ENCODE results near the gene LGALS14.
A peak's percentile ranks its signal among the peaks of the same experiment; 100 is the strongest.
"Not testable (repeated sequence)": the region's sequence is repeated elsewhere in the genome, so short reads cannot be mapped to it uniquely, and the experiment has no call there.

The LGALS14 gene

DNA sequence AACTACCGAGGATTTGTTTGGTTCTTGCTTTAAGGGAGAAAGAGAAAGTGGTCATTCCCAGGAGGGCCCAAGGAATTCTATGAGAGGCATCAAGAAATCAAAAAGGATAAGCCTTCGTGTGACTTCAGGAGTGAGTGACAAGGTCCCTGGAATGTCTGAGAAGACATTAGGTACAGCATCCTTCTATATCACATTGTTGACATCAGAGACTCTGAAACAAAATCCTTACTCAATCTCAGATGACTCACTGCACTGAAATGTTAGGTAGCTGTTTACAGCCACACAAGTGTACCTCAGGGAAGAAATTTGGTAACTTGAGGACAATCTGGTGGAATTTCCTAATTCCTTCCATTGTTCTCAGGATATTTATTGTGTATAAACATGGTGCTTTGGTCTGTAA, 7.9 kb upstream of the LGALS14 start:
- no peak for DNase-seq

GRCh38 chr19:39698535-39698934, 5.7 kb upstream of the LGALS14 start:
- no peak for DNase-seq

- no peak for DNase-seq
These were observed 3.0 kb upstream of the LGALS14 start for GRCh38 chr19:39701291-39701690.

DNA sequence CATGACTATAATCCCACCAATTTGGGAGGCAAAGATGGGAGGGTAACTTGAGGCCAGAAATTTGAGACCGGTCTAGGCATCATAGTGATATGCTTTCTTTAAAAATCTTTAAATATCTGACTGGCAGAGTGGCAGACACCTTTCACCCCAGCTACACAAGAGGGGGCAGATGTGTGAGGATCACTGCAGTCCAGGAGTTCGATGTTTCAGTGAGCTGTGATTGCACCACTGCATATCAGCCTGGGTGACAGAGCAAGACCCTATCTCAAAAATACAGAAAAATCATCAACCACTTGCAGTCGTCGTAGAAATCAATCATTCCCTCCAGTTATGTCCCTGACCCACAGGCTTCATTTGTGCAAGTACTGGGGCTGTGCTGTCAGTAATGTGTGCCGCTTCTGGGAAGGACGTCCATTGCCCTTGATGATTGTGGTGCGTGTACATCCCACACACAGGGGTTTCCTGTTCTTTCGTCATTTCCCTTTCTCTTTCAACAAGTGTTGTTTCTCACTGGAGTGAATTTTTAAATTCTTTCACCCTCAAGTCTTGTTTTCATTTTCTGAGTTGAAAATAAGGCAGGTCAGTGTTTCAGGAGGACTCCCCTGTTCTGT, 1.4 kb downstream of the LGALS14 start:
- peak; percentile 49 to 58 (median 55) for DNase-seq

DNA sequence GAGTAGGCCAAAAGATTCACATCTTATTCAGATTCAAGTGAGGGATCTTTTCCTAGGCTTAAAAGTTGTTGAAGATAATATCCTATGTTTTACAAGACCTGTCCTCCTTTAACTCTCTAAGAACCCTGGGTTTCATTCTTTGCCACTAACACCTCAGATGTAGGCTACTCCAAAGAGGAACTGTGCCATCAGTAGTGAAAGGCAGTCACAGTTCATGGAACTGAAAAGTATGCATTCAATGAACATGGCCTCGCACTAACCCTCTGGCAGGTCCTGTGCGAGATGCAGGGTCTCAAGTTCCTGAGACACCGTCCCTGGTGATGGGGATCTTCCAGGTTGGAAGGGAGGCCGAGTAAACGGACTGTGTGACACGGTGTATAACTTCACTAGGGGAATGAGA, 4.3 kb downstream of the LGALS14 start:
- no peak for DNase-seq

DNA sequence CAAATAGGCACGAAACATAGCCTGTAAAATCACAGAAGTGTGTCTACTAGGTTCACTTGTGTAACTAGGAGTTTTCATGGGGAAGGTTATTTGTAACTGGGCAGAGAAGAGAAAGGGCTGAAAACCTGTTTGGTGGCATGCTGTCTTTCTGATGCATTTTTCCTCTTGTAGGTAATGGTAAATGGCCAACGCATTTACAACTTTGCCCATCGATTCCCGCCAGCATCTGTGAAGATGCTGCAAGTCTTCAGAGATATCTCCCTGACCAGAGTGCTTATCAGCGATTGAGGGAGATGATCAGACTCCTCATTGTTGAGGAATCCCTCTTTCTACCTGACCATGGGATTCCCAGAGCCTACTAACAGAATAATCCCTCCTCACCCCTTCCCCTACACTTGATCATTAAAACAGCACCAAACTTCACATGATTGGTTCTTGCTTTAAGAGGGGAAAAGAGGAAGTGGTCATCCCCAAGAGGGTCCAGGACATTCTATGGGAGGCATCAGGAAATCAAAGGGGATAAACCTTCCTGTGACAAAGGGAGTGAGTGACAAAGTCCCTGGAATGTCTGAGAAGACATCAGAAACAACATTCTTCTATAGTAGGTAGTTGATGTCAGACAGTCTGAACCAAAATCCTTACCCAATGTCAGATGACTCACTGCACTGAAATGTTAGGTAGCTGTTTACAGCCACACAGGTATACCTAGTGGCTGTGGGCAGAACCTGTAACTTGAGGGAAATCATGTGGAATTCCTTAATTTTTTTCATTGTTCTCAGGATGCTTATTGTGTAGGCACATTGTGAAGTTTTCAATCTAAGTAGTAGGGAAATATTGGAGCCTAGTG, 5.0 kb downstream of the LGALS14 start:
- DNase-seq: no peak

- DNase-seq: no peak
These were observed 6.1 kb downstream of the LGALS14 start for GRCh38 chr19:39710333-39710890.

GRCh38 chr19:39720144-39720543, 15.9 kb downstream of the LGALS14 start:
- not testable (repeated sequence) for DNase-seq

GRCh38 chr19:39725995-39726394, 21.7 kb downstream of the LGALS14 start:
- no peak for DNase-seq

- peak in 1 of 3 donors; percentile 8 for DNase-seq
These were observed 23.0 kb downstream of the LGALS14 start for GRCh38 chr19:39727070-39727800.

- no peak for DNase-seq
These were observed 23.8 kb downstream of the LGALS14 start for GRCh38 chr19:39728040-39728439.

- DNase-seq: no peak
These were observed 25.3 kb downstream of the LGALS14 start for GRCh38 chr19:39729594-39729993.

- no peak for DNase-seq
These were observed 27.4 kb downstream of the LGALS14 start for GRCh38 chr19:39731685-39732084.

DNA sequence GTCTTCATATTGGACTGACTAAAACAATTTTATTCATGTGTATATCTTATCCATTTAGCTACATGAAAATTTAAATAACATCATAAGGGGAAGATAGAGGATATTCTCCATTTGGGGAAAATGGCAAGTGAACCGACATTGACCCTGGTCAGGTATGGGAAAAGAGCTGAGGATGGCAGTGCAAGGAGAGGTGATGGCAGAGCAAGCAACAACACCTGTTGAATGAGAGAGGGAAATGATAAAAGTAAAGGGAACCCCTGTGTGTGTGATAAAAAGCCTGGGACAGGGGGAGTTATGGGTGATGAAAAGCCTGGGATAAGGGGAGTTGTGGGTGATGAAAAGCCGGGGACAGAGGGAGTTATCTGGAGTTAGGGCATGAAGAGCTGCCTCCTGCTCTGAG, 29.6 kb downstream of the LGALS14 start:
- DNase-seq: no peak

DNA sequence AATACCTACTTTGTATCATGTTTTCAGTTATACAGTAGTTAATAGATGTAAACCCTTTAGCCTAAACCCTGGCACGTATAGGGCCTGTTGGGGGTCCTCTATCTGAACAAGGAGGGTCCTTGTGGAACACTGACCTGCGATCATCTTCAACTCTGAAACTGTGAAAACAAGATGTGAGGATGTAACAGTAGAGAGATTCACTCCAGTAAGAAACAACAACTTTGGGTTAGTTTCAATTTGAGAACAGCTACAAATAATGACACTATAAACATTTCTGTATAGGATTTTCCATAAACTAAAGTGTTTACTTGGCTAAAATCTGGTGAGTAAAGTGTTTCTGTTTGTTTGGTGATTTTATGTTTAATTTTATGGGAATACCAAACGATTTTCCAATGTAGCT, 31.4 kb downstream of the LGALS14 start:
- no peak for DNase-seq

- peak in 2 of 3 donors; percentile 6 to 22 for DNase-seq
These were observed 31.8 kb downstream of the LGALS14 start for GRCh38 chr19:39736088-39736487.

- DNase-seq: no peak
These were observed 33.1 kb downstream of the LGALS14 start for GRCh38 chr19:39737351-39737750.

DNA sequence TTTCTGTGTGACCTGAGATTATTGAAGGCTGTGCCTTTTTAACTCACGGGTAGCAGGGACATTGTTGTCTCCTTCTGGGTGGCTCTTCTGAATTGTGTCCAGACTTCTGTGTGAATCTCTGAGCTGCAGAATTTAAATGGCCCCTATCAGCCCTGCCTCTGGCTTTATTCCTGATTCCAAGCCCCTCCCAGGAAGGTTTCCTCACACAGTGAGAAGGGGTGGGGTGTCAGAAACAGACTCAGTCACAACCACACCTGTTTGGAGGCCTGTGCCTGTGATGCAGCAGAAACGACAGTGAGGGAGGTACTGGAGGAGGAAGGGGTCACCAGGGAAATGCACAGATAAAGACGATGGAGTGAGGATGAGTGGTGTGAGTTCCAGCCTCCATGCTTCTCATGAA, 33.6 kb downstream of the LGALS14 start, which contains the start of gene CLC:
Gene CLC, minus strand, starts transcription at position 139 of the 400 bp plus-strand sequence. Its CDS starts 77 bp downstream, at position 62.
- DNase-seq: no peak

GRCh38 chr19:39738814-39739213, 34.5 kb downstream of the LGALS14 start:
- peak; percentile 71 to 75 (median 73) for DNase-seq

DNA sequence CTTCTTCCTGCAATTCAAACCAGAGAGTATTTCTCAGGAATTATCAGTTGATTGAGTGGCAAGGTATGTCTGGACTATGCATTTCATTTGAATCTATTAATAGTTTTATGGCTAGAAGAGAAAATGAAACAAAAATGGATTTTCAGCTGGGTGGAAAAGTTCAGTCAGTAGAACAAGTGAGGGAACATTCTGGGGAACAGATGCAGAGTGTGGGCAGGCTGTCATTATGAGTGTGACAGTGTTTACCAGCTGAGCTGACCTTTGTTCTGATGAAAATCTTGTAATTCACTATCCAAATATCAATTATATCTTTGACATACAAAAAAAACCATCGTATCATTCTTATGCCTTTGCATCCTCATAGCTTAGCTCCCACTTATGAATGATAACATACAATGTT, 36.1 kb downstream of the LGALS14 start:
- DNase-seq: no peak

DNA sequence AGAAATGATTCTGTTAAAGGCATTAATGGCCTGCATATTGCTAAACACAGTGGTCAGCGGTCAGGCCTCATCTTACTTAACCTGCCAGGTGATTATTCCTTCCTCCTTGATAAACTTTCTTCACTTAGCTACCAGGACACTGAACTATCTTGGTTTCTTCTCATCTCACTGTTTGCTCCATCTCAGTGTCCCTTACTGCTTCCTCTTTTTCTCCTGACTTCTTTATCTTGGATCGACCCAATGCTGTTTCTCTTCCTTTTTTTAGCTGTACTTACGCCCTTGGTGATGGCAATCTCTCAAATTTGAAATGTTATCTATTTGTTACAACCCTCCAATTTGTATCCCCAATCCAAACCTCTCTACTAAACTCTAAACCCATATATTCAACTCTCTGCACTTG, 41.4 kb downstream of the LGALS14 start:
- DNase-seq: peak in 2 of 3 donors; percentile 10 to 41

DNA sequence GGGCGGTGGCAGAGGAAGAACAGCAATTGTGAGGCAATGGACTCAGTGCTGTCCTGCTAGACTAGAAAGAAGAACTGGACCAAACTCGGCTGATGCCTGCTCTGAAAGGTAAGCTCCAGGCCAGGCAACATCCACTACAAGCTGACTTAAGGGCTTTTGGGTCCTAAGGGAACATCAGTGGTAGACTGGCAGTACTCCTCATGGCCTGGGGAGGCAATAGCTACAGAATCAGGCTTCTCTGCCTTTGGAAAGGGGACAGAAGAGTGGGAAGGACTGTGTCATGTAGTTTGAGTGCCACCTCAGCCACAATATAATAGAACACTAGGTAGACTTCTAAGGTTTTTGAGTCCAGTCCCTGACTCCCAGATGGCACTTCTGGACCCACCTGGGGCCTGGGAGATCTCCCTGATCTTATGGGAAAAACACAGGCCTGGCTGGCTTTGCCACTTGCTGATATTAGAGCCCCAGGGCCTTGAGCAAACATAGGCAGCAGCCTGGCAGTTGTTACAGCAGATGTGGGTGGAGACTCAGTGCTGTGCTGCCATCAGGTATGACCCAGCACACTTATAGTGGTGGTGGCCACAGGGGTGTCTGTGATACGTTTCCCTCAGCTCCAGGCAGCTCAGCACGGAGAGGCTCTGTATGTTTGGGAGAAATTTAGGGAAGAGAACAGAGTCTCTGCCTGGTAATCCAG, 42.7 kb downstream of the LGALS14 start:
- no peak for DNase-seq

DNA sequence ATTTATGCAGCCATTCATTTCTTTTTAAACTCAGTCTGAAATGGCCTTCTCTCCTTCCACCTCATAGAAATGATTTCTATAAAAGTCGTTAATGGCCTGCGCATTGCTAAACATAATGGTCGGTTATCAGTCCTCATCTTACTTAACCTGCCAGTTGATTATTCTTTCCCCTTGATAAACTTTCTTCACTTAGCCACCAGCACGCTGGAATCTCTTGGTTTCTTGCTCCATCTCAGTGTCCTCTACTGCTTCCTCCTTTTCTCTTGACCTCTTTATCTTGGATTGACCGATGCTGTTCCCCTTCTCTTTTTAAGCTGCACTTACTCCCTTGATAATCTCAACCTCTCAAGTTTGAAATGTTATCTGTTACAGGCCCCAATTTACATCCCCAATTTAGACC, 45.7 kb downstream of the LGALS14 start:
- DNase-seq: no peak
